BJ (cell line): ENCODE measurements around the gene ZNF439. TPM values are rescaled to one million over a fixed set of nuclear protein-coding genes. Genes with fewer than 3 reads are reported as not detected.
"Not testable (repeated sequence)": the region's sequence is repeated elsewhere in the genome, so short reads cannot be mapped to it uniquely, and the experiment has no call there.

ENCODE experiments used
- CTCF ChIA-PET: fragments of 350-600 bp; formaldehyde crosslinking; extraction: SDS; loops from one replicate; lab custom pipeline; 2021; ENCODE audit warnings: antibody characterized with exemption, inconsistent platforms; lab: Yijun Ruan, JAX
- POLR2A ChIA-PET: fragments of 300-600 bp; sonication (Branson Sonifier 250); formaldehyde crosslinking; extraction: SDS; loops from one replicate; lab custom pipeline; 2021; ENCODE audit warnings: antibody characterized with exemption; lab: Charles Lee
- DNase-seq: peaks from one replicate; pipeline ENCODE4 v3.0.0-alpha.2; 2011; ENCODE audit warnings: low read depth
- H3K27me3 ChIP-seq: 2 replicates; pipeline ENCODE4 v1.6.0; 2011; ENCODE audit warnings: low read length; ENCODE audit not compliant: control insufficient read depth, insufficient read depth
- H3K36me3 ChIP-seq: 2 replicates; pipeline ENCODE4 v1.5.1; 2011; ENCODE audit warnings: low read length; ENCODE audit not compliant: control insufficient read depth, insufficient read depth
- H3K4me3 ChIP-seq: 2 replicates; pipeline ENCODE4 v1.5.1; 2011; ENCODE audit warnings: low read depth, mild to moderate bottlenecking, control low read depth, low read length
- CTCF ChIP-seq: IDR thresholded peaks from 2 replicates; pipeline ENCODE4 v1.5.1; 2011; ENCODE audit warnings: low read depth, mild to moderate bottlenecking, control low read depth, inconsistent platforms, low read length, moderate library complexity; ENCODE audit not compliant: insufficient read depth
- polyA plus RNA-seq: library from polyadenylated mRNA; depleted of rRNA; stranded (reverse); fragments of >200 nt; gene quantifications from 2 replicates; pipeline ENCODE4 v1.2.3, GENCODE V29; 2011

ZNF439 gene
- polyA plus RNA-seq, 1 experiment: 3.0 TPM

GRCh38 chr19:11882606-11883005, 34.1 kb downstream of the ZNF439 start:
- no peak for DNase-seq
- H3K4me3 ChIP-seq: no peak overlapping the region
- no peaks in the 10 kb centered on the region; the same call in 1 of the 2 replicates for H3K27me3 ChIP-seq
- H3K36me3 ChIP-seq: no peaks in the 10 kb centered on the region
- TF ChIP-seq CTCF: no peak
- ChIA-PET POLR2A (no interaction called here), CTCF (interaction anchor here (0.6 to 10.1 kb wide), 4 partner anchors 10 to 990 kb away, joined by 3 to 70 read pairs (median 4); partner anchors contain the start of gene ZNF20)

- no peaks in the 10 kb centered on the region for H3K36me3 ChIP-seq
- H3K27me3 ChIP-seq: no peaks in the 10 kb centered on the region; the same call in 1 of the 2 replicates
- POLR2A ChIA-PET: no interaction called here
- CTCF ChIA-PET: interaction anchor here (0.6 to 10.1 kb wide), 4 partner anchors 9 to 261 kb away, joined by 3 to 70 read pairs (median 4); no protein-coding TSS in a partner anchor
- no peak for TF ChIP-seq CTCF
- no peak for DNase-seq
- H3K4me3 ChIP-seq: peak overlapping the region; percentile 7; the same call in 1 of the 2 replicates
These were observed 38.7 kb downstream of the ZNF439 start for GRCh38 chr19:11887234-11887610.

- ChIA-PET POLR2A (no interaction called here), CTCF (interaction anchor here (0.6 to 10.1 kb wide), 4 partner anchors 9 to 261 kb away, joined by 3 to 70 read pairs (median 4); no protein-coding TSS in a partner anchor)
- H3K4me3 ChIP-seq: peak within 1 kb of the TSS; percentile 79
- H3K36me3 ChIP-seq: no peaks in the 10 kb centered on the region
- peak; percentile 52 for TF ChIP-seq CTCF
- peak; percentile 26 for DNase-seq
- H3K27me3 ChIP-seq: no peaks in the 10 kb centered on the region; the same call in 1 of the 2 replicates
These were observed 39.3 kb downstream of the ZNF439 start, which contains the start of gene ZNF69 for GRCh38 chr19:11887611-11888531. TSS of gene ZNF69 (plus strand) at chr19:11887782. CDS start at chr19:11887924, 142 bp downstream.

- H3K27me3 ChIP-seq, CTCF ChIA-PET, H3K36me3 ChIP-seq, DNase-seq, POLR2A ChIA-PET, H3K4me3 ChIP-seq: not testable (repeated sequence)
These were observed 41.4 kb downstream of the ZNF439 start for GRCh38 chr19:11889901-11890300.

GRCh38 chr19:11890634-11891033, 42.1 kb downstream of the ZNF439 start:
- Histone ChIP-seq H3K27me3 (no peaks in the 10 kb centered on the region), H3K36me3 (no peaks in the 10 kb centered on the region), H3K4me3 (no peak overlapping the region)
- ChIA-PET CTCF (no interaction called here), POLR2A (no interaction called here)
- no peak for TF ChIP-seq CTCF
- DNase-seq: no peak
